Lower leg skin (tissue), 4 donors: ENCODE measurements around the gene SF3B5. TPM values are rescaled to one million over a fixed set of nuclear protein-coding genes. Genes with fewer than 3 reads are reported as not detected.

Experiments
- DNase-seq, 2 donors: peaks; one replicate each; pipeline ENCODE4 v3.0.0-alpha.2; 2019; ENCODE audit warnings: low spot score in 2 of 2
- H3K4me3 ChIP-seq: fragments of 200-600 bp; sonication (generic); 2 replicates; pipeline ENCODE4 v1.5.1; 2017; ENCODE audit warnings: mild to moderate bottlenecking, low read depth; ENCODE audit not compliant: poor library complexity, severe bottlenecking
- POLR2A ChIP-seq, 2 donors: fragments of 450-650 bp; IDR thresholded peaks; one replicate each; pipeline ENCODE4 v1.6.1; 2016 to 2017; ENCODE audit warnings: antibody characterized with exemption in 2 of 2, mild to moderate bottlenecking in 1 of 2, moderate library complexity in 1 of 2
- WGBS, 2 donors: methylation state at CpG; one replicate each; pipeline ENCODE4 v1.1.5; 2018; 5-methylcytosine and 5-hydroxymethylcytosine counted together
- intact Hi-C: fragments of 100-400 bp; cut with DNase I; formaldehyde crosslinking; loops from one replicate; pipeline ENCODE4 v1.15.0; 2023; ENCODE audit warnings: low total_unique reads
- total RNA-seq, 4 donors: library from RNA; depleted of rRNA; stranded (reverse); fragments of >200 nt; gene quantifications; one replicate each; pipeline ENCODE4 v1.1.0, GENCODE V29; 2016
- TF ChIP-seq, protein P1 (sequence below), 3 donors: fragments of 450-650 bp; IDR thresholded peaks; one replicate each; pipeline ENCODE4 v1.5.1; 2016; ENCODE audit warnings: antibody characterized with exemption in 3 of 3, mild to moderate bottlenecking in 3 of 3, moderate library complexity in 2 of 3

The SF3B5 gene
- total RNA-seq, 4 donors from 2014 or later = 97.7 to 161 (median 120) TPM

DNA sequence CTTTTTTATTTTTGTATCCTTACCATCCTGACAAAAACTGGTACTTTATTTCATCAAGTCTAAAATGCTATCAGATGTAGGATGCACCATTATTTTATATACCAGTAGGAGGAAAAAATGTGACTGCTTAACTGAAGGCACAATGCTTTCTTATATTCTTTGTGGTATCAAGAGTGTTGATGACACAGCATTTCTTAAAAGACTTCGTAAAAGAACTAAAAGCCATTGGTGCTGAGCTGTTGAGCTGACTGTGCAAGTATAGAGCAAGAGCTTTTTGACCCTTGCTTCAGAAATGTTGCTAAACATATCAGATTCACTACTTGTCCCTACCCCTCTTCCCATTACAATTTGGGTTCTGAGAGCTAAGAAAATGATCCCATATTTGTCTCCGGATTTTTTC is 17.5 kb downstream of the SF3B5 start:
- WGBS, 2 donors = 81 to 82% methylated on average over 2 of the region's 2 CpGs
- DNase-seq = no peak
- H3K4me3 ChIP-seq = no peak overlapping the region
- intact Hi-C loops = no loop called here
- TF ChIP-seq POLR2A (IDR thresholded peaks at IDR 0.05) = no peak
- TF ChIP-seq, protein P1, sequence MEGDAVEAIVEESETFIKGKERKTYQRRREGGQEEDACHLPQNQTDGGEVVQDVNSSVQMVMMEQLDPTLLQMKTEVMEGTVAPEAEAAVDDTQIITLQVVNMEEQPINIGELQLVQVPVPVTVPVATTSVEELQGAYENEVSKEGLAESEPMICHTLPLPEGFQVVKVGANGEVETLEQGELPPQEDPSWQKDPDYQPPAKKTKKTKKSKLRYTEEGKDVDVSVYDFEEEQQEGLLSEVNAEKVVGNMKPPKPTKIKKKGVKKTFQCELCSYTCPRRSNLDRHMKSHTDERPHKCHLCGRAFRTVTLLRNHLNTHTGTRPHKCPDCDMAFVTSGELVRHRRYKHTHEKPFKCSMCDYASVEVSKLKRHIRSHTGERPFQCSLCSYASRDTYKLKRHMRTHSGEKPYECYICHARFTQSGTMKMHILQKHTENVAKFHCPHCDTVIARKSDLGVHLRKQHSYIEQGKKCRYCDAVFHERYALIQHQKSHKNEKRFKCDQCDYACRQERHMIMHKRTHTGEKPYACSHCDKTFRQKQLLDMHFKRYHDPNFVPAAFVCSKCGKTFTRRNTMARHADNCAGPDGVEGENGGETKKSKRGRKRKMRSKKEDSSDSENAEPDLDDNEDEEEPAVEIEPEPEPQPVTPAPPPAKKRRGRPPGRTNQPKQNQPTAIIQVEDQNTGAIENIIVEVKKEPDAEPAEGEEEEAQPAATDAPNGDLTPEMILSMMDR (IDR thresholded peaks at IDR 0.05) = no peak

DNA sequence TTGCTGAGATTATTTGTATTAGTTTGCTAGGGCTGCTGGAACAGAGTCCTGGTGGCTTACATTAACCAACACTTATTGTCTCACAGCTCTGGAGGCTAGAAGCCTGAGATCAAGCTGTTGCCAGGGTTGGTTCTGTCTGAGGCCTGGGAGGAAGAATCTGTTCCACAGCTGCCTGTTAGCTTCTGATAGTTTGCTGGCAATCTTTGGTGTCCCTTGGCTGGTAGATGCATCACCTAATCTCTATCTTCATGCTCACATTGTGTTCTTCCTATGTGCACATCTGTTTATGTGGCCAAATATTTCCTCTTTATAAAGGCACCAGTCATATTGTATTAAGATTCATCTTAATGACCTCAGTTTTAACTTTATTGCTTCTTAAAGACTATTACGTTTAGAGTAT is 19.5 kb downstream of the SF3B5 start:
- H3K4me3 ChIP-seq = no peak overlapping the region
- DNase-seq = no peak
- WGBS, 2 donors = 85 to 90% methylated on average over 1 of the region's 1 CpG
- intact Hi-C loops = no loop called here
- no peak for TF ChIP-seq POLR2A (IDR thresholded peaks at IDR 0.05)
- TF ChIP-seq, protein P1 (IDR thresholded peaks at IDR 0.05) = no peak

DNA sequence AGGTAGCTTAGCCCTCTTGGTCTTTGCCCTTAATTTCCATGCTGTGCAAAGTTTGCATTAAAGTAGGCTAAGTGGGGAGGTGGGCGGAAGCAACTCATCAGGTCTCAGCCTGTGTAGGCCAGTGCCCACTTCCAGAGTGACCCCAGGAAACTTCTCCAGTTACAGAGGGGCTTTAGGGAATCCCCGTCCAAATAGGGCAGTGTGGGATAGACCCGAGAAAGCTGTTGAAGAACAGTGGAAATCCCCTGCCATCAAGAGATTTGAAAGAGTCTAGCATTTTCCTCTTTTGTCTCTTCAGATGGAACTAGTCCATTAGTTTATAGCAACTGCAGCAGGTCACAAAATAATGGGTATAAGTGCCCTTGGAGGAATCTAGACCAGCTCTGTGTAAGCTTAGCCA is 20.2 kb downstream of the SF3B5 start:
- intact Hi-C loops = no loop called here
- TF ChIP-seq, protein P1 (IDR thresholded peaks at IDR 0.05) = no peak
- TF ChIP-seq POLR2A (IDR thresholded peaks at IDR 0.05) = no peak
- no peak for DNase-seq
- WGBS, 2 donors = 82 to 88% methylated on average over 3 of the region's 3 CpGs
- no peak overlapping the region for H3K4me3 ChIP-seq

DNA sequence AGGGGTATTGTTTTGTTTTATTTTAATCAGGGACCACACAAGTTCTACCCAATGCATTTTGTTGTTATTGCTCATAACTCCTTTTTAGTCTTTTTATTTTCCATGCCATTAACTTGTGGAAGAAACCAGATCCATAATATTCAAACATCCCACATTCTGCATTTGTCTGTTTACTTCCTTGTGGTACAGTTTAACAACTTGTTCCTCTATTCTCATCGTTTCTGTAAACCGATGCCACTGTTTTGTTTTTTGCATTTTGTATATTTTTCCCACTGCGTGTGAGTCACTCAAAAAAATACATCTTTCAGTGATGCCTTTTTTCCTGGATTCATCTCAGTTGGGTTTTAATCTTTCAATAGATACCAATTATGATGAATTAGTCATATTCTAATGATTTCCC is 22.3 kb downstream of the SF3B5 start:
- 82 to 90% methylated on average over 3 of the region's 3 CpGs for WGBS, 2 donors
- DNase-seq = no peak
- no peak for TF ChIP-seq POLR2A (IDR thresholded peaks at IDR 0.05)
- TF ChIP-seq, protein P1 (IDR thresholded peaks at IDR 0.05) = no peak
- H3K4me3 ChIP-seq = no peak overlapping the region
- intact Hi-C loops = no loop called here

DNA sequence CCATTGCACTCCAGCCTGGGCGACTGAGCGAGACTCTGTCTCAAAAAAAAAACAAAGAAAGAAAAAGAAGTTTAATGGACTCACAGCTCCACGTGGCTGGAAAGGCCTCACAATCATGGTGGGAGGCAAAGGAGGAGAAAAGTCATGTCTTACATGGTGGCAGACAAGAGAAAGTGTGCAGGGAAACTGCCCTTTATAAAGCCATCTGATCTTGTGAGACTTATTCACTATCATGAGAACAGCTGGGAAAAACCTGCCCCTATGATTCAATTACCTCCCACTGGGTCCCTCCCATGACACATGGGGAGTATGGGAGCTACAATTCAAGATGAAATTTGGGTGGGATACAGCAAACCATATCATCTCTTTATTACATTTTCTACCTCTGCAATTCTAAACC is 25.9 kb downstream of the SF3B5 start:
- intact Hi-C loops = no loop called here
- H3K4me3 ChIP-seq = no peak overlapping the region
- TF ChIP-seq, protein P1 (IDR thresholded peaks at IDR 0.05) = no peak
- TF ChIP-seq POLR2A (IDR thresholded peaks at IDR 0.05) = no peak
- 74 to 80% methylated on average over 3 of the region's 3 CpGs for WGBS, 2 donors
- no peak for DNase-seq

DNA sequence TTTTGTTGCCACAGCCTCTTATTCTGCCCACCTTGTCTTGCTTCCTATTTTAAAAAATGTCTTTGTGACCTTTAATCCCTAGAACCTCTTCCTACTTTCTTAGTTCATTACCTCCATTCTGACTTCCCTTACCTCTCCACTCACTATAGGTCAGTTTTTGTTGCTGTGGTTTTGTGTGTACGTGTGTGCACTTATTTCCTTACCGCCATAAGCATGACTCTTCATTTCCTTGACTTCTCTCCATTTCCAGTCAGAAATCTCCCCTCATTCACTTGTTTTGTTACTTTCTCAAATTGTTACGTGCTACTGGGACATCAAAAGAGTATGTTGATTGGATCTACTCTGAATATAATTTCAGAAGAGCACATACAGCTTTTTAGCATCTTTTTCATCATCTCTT is 26.6 kb downstream of the SF3B5 start:
- TF ChIP-seq POLR2A (IDR thresholded peaks at IDR 0.05) = no peak
- TF ChIP-seq, protein P1 (IDR thresholded peaks at IDR 0.05) = no peak
- no peak for DNase-seq
- H3K4me3 ChIP-seq = no peak overlapping the region
- 76 to 87% methylated on average over 3 of the region's 3 CpGs for WGBS, 2 donors
- intact Hi-C loops = no loop called here
